HT-29 (cell line): Measurements from ENCODE around the gene PSG4. TPM values are rescaled to one million over a fixed set of nuclear protein-coding genes. Genes with fewer than 3 reads are reported as not detected.
"Not testable (repeated sequence)": the region's sequence is repeated elsewhere in the genome, so short reads cannot be mapped to it uniquely, and the experiment has no call there.

Source experiments
- DNase-seq: peaks from one replicate; pipeline ENCODE4 v3.0.0-alpha.2; 2015; ENCODE audit warnings: low spot score
- total RNA-seq: library from RNA; depleted of rRNA; stranded (reverse); fragments of >200 nt; shearing (Covaris generic); gene quantifications from 2 replicates; pipeline ENCODE4 v1.2.3, GENCODE V29; 2014; rRNA removed

PSG4 gene
- total RNA-seq, 1 experiment from 2014 or later, result not detected

DNA sequence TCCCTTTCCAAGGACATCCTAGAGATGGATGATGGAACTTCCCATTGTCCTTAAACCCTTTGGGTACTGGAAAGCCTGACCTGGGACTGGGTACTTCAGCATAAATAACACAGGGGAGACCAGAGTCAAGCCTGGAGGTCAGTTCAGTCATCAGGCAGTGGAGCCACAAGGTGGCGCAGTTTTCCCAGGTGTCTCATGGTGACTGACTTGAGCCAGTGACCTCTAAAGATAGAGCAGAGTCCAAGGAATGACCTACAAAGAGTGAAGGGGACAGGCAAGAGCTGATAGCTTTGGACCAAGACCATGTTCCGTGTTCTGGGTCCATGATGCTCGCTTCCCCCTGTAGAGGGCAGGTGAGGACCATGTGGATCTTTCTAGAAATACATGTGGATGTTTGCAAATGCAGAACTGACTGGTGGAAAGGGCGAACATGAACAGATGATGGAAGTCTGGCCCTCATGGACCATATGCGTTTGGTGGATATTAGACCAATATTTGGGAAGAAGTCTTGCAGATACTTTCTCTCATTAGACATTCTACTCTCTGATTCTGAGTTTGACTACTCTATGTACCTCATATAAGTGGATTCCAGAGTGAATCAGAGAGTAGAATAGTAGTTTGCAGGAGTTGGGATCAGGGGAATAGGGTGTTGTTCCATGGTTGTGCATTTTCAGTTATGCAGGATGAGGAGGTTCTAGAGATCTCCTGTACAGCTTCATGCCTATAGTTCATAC is 6.6 kb downstream of the PSG4 start:
- DNase-seq, result peak; percentile 37

DNA sequence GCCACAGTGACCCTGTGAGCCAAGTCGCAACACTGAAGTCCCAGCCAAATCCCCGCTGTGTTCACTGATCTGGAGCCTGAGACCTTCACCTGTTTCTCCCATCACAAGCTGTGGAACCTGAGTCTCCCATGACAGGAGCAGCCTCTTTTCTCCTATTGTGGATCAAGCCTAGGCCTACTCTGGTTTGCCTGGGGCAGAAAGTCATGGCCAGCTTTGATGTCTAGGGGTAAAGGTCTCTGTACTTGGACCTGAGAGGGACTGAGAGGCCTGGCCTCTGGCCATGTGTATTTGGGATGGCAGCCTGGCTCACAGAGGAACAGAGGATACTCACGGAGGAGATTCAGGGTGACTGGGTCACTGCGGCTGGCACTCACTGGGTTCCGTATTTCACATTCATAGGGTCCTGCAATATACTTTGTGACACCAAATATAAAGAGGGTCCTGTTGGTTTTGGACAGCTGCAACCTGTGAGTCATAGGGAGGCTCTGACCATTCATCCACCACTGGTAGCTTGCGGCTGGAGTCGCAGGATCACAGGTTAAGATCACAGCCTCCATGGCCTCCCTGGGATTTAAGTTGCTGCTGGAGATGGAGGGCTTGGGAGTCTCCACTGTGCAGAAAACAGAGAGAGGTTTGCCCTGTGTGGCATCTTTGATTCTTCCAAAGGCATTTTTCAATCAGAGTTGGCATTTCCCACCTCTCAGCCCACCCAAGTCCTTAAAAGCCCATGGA is 7.6 kb downstream of the PSG4 start:
- DNase-seq, result not testable (repeated sequence)

DNA sequence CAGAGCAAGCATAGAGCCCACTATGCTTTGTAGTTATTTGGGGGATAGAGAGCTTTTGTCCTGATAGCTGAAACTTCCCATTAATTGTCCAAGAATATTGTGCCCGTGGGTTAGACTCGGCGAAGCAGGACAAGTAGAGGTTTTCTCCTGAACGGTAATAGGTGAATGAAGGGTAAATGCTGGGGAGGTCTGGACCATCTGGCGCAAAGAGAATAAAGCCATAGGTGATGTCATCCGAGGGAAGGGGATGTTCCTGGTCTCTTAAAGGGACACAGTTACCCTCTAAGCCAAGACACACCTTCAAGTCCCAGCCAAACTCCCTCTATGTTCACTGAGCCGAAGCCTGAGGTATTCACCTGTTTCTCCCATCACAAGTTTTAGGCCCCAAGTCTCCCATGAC is 11.0 kb downstream of the PSG4 start:
- DNase-seq, result not testable (repeated sequence)

DNA sequence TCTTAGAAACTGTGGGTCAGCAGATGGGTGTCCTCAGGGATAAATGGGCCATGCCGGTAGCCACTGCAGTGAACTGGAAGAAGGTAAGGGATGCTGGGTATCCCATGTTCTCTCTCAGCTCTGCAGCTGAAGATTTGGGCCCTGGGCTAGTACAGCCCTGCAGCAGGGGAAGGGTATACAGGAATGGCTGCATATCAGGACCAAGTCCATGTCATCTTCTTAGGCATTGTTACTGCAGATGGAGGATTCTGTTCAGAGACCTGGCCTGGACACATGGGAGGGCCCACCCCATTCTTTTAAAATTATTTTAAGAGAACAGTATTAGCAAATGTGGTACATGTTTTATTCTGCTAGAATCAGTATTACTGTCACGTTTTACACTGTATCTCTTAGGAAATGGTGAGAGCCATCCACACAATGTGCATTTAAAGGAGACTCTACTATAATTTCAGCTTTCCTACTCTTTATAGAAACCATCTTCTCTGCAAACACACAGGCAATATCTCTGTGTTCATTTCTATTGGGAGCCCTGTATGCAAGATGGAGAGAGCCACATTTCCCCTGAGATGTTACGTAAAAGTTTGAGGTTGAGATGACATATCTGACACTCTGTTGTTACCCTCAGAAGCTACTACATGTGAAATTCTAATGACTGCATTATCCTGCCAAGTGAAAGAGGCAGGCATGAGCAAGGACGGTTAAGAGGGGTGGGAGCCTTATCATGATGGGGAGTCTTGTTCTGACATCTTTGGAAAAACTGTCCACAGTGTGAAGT is 12.9 kb downstream of the PSG4 start:
- not testable (repeated sequence) for DNase-seq

DNA sequence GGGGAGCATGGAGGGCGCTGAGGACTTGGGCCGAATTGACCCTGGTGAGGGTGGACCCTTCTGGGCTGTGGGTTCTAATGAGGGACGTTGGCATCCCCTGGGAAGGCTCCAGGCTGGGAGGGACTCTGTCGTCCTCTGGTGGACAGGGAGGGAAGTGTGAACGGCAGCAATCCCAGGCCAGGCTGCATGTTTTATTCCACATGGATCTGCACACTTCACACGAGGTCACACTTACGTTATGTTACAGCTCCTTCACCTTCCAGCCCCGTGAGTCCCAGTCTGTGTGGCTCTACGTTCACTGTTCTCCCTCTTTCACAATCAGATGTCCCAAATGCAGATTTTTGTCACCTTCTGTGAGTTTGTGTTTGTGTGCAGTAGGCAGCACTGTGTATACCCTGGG is 17.3 kb downstream of the PSG4 start:
- not testable (repeated sequence) for DNase-seq

DNA sequence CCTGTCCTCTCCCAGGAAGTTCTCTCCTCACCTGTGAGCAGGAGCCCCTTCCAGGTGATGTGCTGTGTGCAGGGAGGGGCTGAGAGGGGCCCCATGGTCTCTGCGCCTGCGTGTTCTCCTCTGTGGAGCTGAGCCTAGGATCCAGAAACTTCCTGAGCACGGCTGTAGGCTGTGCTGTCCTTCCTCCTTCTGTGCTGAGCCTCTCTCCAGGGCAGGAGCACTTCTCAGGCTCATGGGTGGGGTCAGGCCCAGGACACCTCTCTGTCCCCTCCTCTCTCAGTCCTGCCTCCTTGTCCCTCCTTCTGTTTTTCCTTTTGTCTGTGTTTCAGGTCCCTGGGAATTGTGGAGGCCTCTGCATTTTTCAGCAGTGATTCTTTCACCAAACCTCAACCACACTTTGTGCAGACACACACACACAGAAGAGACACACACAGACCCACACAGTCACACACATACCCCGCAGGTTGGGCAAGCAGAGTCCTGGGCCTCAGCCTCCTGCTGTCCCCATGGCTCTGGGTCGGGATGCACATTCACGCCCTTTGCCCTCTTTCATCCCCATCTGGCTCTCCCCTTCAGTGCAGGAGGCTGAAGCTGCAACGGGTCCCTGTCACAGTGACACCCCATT is 19.0 kb downstream of the PSG4 start, which contains the start of gene PSG5:
Gene PSG5, minus strand, starts transcription at position 226 of the 625 bp plus-strand sequence. Its CDS starts 131 bp downstream, at position 95.
- DNase-seq, result not testable (repeated sequence)

DNA sequence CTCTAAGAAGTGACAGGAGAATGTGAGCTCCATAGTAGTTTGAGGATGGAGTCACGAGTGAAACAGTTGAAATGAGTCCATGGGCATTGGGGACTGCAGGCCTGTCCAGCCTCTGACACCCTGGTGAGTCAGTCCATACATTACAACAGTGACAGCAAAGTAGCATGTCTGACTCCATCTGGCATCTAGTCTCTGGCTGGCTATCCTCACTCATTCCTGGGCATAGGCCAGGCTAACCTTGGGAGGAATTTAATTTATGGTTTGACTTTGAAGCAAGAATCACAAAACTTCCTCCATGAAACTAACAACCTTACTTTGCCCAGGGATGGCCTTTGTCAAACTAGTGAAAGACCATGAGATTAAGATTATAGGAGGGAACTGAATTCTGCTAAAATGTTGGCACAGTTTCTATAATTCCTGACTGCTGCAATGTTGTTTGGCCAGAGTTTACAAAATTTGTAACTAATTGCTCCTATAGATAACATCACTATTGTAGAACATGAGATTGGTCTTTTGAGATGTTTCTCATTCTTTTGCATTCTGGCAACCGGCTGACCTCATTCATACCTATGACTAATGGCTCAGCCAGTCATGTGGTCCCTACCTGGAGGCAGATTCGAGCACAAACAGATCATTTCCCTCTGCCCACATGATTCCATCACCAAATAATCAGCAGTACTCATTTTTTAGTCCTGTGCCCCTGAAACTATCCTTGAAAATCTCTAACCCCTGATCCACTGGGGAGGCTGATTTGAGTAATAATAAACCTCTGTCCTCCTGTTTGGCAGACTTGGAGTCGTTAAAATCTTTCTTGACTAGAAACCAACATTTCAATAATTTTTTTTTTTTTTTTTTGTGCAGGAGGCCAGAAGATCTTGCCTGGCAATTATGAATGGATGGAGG is 23.3 kb downstream of the PSG4 start:
- DNase-seq, result not testable (repeated sequence)

DNA sequence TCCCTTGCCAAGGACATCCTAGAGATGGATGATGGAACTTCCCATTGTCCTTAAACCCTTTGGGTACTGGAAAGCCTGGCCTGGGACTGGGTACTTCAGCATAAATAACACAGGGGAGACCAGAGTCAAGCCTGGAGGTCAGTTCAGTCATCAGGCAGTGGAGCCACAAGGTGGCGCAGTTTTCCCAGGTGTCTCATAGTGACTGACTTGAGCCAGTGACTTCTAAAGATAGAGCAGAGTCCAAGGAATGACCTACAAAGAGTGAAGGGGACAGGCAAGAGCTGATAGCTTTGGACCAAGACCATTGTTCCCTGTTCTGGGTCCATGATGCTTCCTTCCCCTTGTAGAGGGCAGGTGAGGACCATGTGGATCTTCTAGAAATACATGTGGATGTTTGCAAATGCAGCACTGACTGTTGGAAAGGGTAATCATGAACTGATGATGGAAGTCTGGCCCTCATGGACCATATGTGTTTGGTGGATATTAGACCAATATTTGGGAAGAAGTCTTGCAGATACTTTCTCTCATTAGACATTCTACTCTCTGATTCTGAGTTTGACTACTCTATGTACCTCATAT is 25.8 kb downstream of the PSG4 start:
- DNase-seq, result peak; percentile 39

DNA sequence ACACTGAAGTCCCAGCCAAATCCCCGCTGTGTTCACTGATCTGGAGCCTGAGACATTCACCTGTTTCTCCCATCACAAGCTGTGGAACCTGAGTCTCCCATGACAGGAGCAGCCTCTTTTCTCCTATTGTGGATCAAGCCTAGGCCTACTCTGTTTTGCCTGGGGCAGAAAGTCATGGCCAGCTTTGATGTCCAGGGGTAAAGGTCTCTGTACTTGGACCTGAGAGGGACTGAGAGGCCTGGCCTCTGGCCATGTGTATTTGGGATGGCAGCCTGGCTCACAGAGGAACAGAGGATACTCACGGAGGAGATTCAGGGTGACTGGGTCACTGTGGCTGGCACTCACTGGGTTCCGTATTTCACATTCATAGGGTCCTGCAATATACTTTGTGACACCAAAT is 26.9 kb downstream of the PSG4 start:
- not testable (repeated sequence) for DNase-seq

DNA sequence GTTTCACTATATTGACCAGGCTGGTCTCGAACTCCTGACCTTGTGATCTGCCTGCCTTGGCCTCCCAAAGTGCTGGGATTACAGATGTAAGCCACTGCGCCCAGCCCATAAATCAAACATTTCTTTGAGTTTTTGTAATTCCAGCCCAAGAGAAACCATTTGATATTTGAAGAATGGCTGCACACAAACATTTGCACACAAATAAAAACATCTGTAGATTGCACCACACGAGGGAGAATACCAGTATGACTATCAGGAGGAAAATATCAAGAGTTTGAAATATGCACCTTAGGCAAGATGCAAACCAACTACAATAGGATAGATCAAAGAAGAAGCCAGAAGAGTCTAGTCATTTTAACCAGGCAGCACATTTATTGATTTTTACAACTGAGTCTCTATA is 39.5 kb downstream of the PSG4 start:
- DNase-seq, result not testable (repeated sequence)

DNA sequence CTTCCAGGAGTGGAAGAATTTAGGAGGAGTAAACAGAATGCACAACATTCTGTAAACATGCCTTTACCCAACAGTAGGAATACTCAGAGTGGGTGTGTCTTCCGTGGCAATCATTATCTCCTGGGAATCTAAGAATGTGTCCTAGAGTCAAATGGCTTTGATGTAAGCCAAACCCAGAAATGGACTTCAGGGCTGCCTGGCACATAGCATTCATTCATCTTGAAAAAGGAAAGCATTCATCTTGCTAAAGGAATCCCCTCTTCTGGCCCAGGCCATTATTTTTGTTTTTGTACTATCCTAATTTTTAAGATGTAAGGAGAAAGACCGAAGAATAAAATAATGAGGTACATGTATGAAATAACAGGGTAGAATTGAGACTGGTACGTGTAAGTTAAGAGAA is 42.3 kb downstream of the PSG4 start:
- not testable (repeated sequence) for DNase-seq

DNA sequence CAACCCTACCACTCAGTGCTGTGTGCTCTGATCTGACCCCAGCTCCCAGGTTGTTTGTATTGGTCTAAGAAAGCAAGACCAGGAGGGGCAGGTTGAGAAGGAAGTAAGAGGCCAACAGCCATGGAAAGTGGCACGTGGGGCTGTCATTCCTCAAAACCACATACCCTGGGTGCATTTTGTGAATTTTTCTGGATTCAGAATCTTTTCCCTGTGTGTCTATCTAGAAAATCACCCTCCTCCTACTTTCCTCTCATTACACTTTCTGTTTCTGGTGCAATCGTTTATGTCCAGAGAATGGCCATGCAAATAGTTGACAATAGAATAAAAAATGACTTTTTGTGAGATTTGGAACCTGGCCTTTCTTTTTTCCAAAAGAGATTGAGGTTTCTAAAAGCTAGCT is 43.2 kb downstream of the PSG4 start:
- not testable (repeated sequence) for DNase-seq

DNA sequence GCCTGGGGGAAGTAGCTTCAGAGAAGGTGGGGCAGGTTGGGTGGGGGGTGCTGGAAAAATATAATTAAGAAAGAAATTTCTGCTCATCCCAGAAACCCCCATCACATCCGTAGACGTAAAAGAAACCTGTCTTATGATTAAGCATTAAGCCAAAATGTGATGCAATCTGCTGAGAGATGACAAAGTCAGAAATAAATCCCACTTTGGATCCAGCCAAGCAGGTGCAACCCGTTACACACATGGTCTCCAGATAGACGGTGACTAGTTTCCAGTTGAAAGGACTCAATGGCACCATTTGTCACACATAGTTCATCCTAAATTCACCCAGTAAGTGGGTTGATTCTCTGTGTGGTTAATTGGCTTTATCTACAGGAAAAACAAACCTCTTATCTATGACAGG is 53.2 kb downstream of the PSG4 start:
- DNase-seq, result no peak

DNA sequence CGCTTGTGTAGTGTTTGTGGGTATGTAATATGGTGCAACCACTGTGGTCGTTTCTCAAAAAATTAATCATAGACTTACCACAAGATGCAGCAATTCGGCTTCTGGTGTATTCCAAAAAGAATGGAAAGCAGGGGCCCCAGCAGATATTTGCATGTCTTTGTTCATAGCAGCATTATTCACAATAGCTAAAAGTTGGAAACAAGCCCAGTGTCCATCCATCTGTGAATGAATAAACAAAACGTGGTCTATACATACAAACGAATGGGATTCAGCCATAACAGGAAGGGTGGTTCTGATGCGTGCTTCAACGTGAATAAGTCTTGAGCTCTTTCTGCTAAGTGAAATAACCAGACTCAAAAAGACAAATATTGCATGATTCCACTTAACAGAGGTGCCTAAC is 55.6 kb downstream of the PSG4 start:
- not testable (repeated sequence) for DNase-seq

DNA sequence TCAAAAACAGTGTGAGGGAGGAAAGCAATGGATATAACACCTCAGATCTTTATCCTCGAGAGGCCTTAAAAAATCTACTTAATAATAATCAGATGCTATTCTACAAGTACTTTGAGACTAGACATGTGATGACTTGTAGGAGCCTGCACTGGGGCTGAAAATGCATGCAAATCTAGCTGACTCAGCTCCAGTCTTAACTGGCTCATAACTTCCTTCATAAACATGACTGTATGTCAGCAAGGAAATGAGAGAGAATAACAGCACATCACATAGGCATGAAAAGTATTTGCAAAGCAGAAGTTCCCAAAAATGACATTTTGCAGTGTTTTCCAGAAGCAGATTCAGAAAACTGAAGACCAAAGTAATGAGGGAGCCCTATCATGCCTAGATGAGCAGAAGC is 57.2 kb downstream of the PSG4 start:
- no peak for DNase-seq

Other genes with a start within 250 kb of the PSG4 start
- gene PSG11, start 179.2 kb downstream of the PSG4 start, total RNA-seq, result not detected in 2 replicates
- gene PSG2, start 122.9 kb downstream of the PSG4 start, total RNA-seq, result not detected in 2 replicates
- not detected in 2 replicates for gene PSG5, start 19.1 kb downstream of the PSG4 start, total RNA-seq
- gene PSG9, start 63.9 kb upstream of the PSG4 start, total RNA-seq, result not detected in 2 replicates
- not detected in 2 replicates for gene CD177, start 148.0 kb upstream of the PSG4 start, total RNA-seq
- not detected in 2 replicates for gene TEX101, start 209.3 kb upstream of the PSG4 start, total RNA-seq